GM23338 (cell line): ENCODE data around the gene CPLX3.
A peak's percentile ranks its signal among the peaks of the same experiment; 100 is the strongest.

Experiments used
- CREB1 ChIP-seq: fragments of 250-450 bp; sonication (Bioruptor Pico); IDR thresholded peaks from 2 replicates; pipeline ENCODE4 v1.5.0; 2020; ENCODE audit warnings: low read depth, mild to moderate bottlenecking, moderate library complexity
- EZH2phosphoT487 ChIP-seq: fragments of 200-600 bp; sonication (generic); IDR thresholded peaks from one replicate; pipeline ENCODE4 v1.8.1; 2018; ENCODE audit warnings: antibody characterized with exemption; ENCODE audit not compliant: unreplicated experiment
- POLR2AphosphoS5 ChIP-seq: IDR thresholded peaks from 2 replicates; pipeline ENCODE4 v1.6.1; 2016; ENCODE audit warnings: antibody characterized with exemption, low read depth
- ZNF114 ChIP-seq: fragments of 250-450 bp; sonication (Bioruptor Pico); IDR thresholded peaks from 2 replicates; pipeline ENCODE4 v1.5.0; 2020; ENCODE audit warnings: mild to moderate bottlenecking, moderate library complexity
- TF ChIP-seq, protein P1 (sequence below), 2 experiments: fragments of 200-600 bp in 1 of 2; sonication (generic) in 1 of 2; conservative IDR thresholded peaks; 2 replicates each; pipeline versions ENCODE4 v1.5.1 to v1.6.1; 2016 to 2017; ENCODE audit warnings: antibody characterized with exemption in 2 of 2, low read depth in 2 of 2, mild to moderate bottlenecking in 2 of 2, moderate library complexity in 1 of 2
- TF ChIP-seq, protein P2 (sequence below): IDR thresholded peaks from 2 replicates; pipeline ENCODE4 v1.6.1; 2016; ENCODE audit warnings: antibody characterized with exemption
- TF ChIP-seq, protein P3 (sequence below): IDR thresholded peaks from one replicate; pipeline ENCODE4 v1.6.1; 2018; ENCODE audit warnings: antibody characterized with exemption; ENCODE audit not compliant: unreplicated experiment

DNA sequence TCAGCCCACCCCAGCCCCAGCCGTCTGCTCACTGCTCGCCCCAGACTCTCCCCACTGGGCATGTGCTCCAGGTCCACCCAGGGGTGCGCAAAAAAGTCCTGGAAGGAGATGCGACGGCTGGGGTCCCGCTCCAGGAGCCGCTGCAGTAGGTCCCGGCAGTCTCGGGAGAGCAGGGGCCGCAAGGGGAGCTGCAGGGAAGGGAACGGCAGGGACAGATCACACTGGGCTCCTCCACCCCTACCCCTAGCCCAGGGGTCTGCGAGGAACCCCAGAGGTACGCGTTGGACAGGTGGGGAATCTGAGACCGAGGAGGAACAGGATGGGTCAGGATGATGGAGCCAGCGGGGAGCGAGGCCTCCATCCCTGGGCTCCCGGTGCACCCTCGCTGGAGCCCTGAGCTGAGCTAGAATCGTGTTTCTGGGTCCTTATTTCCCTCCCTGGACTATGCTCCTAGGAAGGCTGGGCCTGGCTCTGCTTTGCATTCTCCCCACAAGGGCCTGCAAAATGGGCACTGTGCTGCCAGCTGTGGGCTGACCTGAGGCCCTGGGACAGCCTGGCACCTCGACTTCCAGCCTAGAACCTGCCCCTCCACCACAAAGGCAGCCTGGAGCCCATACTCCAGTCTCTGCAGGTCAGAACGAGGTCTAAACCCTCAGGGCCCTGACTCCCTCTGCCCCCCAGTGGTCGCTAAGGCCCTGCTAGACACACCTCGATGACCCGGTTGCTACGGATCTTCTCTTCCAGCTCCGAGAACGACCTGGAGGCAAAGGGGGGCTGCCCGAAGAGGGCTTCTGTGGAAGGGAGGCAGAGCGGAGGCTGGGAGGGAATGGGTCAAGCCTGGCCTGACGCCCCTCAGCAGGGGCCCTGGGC is 13.3 kb downstream of the CPLX3 start:
- TF ChIP-seq, protein P1, sequence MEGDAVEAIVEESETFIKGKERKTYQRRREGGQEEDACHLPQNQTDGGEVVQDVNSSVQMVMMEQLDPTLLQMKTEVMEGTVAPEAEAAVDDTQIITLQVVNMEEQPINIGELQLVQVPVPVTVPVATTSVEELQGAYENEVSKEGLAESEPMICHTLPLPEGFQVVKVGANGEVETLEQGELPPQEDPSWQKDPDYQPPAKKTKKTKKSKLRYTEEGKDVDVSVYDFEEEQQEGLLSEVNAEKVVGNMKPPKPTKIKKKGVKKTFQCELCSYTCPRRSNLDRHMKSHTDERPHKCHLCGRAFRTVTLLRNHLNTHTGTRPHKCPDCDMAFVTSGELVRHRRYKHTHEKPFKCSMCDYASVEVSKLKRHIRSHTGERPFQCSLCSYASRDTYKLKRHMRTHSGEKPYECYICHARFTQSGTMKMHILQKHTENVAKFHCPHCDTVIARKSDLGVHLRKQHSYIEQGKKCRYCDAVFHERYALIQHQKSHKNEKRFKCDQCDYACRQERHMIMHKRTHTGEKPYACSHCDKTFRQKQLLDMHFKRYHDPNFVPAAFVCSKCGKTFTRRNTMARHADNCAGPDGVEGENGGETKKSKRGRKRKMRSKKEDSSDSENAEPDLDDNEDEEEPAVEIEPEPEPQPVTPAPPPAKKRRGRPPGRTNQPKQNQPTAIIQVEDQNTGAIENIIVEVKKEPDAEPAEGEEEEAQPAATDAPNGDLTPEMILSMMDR (conservative IDR thresholded peaks at IDR 0.05; ENCODE audit: low read depth in 2 of 2) = peak; percentile 17 to 59; a peak in 3 of 4 replicates
- TF ChIP-seq CREB1 (CRISPR knock-in tag) = no peak
- TF ChIP-seq EZH2phosphoT487 = no peak
- TF ChIP-seq, protein P2, sequence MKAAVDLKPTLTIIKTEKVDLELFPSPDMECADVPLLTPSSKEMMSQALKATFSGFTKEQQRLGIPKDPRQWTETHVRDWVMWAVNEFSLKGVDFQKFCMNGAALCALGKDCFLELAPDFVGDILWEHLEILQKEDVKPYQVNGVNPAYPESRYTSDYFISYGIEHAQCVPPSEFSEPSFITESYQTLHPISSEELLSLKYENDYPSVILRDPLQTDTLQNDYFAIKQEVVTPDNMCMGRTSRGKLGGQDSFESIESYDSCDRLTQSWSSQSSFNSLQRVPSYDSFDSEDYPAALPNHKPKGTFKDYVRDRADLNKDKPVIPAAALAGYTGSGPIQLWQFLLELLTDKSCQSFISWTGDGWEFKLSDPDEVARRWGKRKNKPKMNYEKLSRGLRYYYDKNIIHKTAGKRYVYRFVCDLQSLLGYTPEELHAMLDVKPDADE = no peak
- TF ChIP-seq, protein P3, sequence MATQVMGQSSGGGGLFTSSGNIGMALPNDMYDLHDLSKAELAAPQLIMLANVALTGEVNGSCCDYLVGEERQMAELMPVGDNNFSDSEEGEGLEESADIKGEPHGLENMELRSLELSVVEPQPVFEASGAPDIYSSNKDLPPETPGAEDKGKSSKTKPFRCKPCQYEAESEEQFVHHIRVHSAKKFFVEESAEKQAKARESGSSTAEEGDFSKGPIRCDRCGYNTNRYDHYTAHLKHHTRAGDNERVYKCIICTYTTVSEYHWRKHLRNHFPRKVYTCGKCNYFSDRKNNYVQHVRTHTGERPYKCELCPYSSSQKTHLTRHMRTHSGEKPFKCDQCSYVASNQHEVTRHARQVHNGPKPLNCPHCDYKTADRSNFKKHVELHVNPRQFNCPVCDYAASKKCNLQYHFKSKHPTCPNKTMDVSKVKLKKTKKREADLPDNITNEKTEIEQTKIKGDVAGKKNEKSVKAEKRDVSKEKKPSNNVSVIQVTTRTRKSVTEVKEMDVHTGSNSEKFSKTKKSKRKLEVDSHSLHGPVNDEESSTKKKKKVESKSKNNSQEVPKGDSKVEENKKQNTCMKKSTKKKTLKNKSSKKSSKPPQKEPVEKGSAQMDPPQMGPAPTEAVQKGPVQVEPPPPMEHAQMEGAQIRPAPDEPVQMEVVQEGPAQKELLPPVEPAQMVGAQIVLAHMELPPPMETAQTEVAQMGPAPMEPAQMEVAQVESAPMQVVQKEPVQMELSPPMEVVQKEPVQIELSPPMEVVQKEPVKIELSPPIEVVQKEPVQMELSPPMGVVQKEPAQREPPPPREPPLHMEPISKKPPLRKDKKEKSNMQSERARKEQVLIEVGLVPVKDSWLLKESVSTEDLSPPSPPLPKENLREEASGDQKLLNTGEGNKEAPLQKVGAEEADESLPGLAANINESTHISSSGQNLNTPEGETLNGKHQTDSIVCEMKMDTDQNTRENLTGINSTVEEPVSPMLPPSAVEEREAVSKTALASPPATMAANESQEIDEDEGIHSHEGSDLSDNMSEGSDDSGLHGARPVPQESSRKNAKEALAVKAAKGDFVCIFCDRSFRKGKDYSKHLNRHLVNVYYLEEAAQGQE = no peak
- no peak for TF ChIP-seq POLR2AphosphoS5
- TF ChIP-seq ZNF114 = no peak
